ENCODE results near the gene CPZ. TPM values are rescaled to one million over a fixed set of nuclear protein-coding genes. Genes with fewer than 3 reads are reported as not detected.

Gene CPZ
- polyA plus RNA-seq (2011; rRNA removed) = 30.2 and 70.9 TPM in 2 replicates
- 7.8 and 8.4 TPM in 2 replicates for polyA minus RNA-seq (2011; rRNA and poly(A)+ RNA removed)

DNA sequence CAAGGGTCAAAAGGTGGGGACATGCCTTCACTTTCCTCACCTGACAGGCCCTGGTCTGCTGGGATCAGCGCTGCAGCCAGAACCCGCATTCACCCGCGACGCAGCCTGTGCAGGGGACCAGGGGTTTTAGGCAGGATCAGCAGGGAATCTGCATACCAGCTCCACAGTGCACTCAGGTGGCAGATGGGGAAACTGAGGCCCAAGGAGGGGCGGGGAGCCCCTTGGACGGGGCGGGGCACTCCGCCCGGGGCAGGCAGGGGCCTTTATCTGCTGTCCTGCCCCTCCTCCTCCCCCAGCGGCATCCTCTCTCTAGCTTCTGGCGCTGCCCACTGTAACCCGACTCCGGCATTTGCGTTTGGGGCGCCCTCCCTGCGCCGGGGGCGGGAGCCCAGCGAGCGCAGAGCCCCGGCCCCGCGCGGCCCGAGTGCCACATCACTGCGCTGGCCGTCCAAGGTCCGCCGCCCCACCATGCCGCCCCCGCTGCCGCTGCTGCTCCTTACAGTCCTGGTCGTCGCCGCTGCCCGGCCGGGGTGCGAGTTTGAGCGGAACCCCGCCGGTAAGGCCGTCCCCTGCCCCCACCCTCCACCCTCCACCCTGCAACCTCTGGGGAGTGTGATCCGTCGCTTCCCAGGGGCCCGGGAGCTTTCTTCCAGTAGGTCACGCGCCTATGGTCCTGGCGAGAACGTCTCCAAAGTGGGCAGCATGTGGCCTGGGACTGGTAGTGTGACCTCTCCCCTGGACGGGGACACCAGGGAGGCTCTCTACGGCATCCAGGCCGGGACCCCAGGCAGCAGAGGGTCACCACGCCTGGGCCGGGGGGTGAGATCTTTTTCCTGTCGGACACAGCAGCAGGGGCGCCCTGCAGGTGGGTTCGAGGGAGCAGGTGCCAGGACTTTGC is at the start of gene CPZ:
CPZ (plus strand) TSS at position 400 of the 898 bp plus-strand sequence; CDS start at position 469, 69 bp downstream.
- ChIA-PET CTCF (interaction anchor here (1.0 to 6.3 kb wide), 10 partner anchors 33 to 122 kb away, joined by 3 to 108 read pairs (median 4); no protein-coding TSS in a partner anchor), POLR2A (interaction anchor here (0.7 kb wide), 1 partner anchor 27 kb away, joined by 6 read pairs; no protein-coding TSS in a partner anchor)
- peaks cover 8% of the 10 kb centered on the region for H3K27me3 ChIP-seq (ENCODE audit: control insufficient read depth, insufficient read depth, low read length)
- peak; percentile 5 for DNase-seq (ENCODE audit: low read depth)
- H3K36me3 ChIP-seq (ENCODE audit: control insufficient read depth, insufficient read depth, low read length) = peaks cover 6% of the 10 kb centered on the region
- no peak for TF ChIP-seq CTCF (IDR thresholded peaks at IDR 0.05; ENCODE audit: insufficient read depth, low read depth, low read length)
- peak within 1 kb of the TSS; percentile 77 for H3K4me3 ChIP-seq (ENCODE audit: low read depth, low read length)

GRCh38 chr4:8542776-8543525 is 49.6 kb upstream of the CPZ start:
- H3K36me3 ChIP-seq (ENCODE audit: control insufficient read depth, insufficient read depth, low read length) = no peaks in the 10 kb centered on the region
- POLR2A ChIA-PET = interaction anchor here (0.5 kb wide), 2 partner anchors 13 to 68 kb away, joined by 3 to 6 read pairs; no protein-coding TSS in a partner anchor
- TF ChIP-seq CTCF (IDR thresholded peaks at IDR 0.05; ENCODE audit: insufficient read depth, low read depth, low read length) = no peak
- DNase-seq (ENCODE audit: low read depth) = no peak
- CTCF ChIA-PET = no interaction called here
- 0 out of 2 replicates have a peak, but pooled peaks cover 2% of the 10 kb centered on the region for H3K27me3 ChIP-seq (ENCODE audit: control insufficient read depth, insufficient read depth, low read length)
- H3K4me3 ChIP-seq (ENCODE audit: low read depth, low read length) = no peak overlapping the region

DNA sequence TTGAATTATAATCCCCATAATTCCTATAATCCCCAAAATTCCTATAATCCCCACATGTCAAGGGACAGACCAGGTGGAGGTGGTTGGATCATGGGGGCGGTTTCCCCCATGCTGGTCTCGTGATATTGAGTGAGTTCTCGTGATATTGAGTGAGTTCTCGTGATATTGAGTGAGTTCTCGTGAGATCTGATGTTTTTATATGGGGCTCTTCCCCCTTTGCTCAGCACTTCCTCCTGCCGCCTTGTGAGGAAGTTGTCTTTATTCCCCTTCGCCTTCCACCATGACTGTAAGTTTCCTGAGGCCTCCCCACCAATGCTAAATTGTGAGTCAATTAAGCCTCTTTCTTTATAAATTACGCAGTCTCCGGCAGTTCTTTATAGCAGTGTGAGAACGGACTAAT is 48.9 kb upstream of the CPZ start:
- Histone ChIP-seq H3K4me3 (ENCODE audit: low read depth, low read length) (no peak overlapping the region), H3K36me3 (ENCODE audit: control insufficient read depth, insufficient read depth, low read length) (no peaks in the 10 kb centered on the region), H3K27me3 (ENCODE audit: control insufficient read depth, insufficient read depth, low read length) (0 out of 2 replicates have a peak, but pooled peaks cover 2% of the 10 kb centered on the region)
- ChIA-PET POLR2A (interaction anchor here (0.5 kb wide), 1 partner anchor 13 kb away, joined by 6 read pairs; no protein-coding TSS in a partner anchor), CTCF (no interaction called here)
- DNase-seq (ENCODE audit: low read depth) = no peak
- TF ChIP-seq CTCF (IDR thresholded peaks at IDR 0.05; ENCODE audit: insufficient read depth, low read depth, low read length) = no peak

- 0 out of 2 replicates have a peak, but pooled peaks cover 2% of the 10 kb centered on the region for H3K27me3 ChIP-seq (ENCODE audit: control insufficient read depth, insufficient read depth, low read length)
- POLR2A ChIA-PET = no interaction called here
- DNase-seq (ENCODE audit: low read depth) = no peak
Measured at GRCh38 chr4:8544282-8544681, 48.3 kb upstream of the CPZ start.

More at GRCh38 chr4:8544282-8544681, 48.3 kb upstream of the CPZ start:
- CTCF ChIA-PET = no interaction called here
- Histone ChIP-seq H3K4me3 (ENCODE audit: low read depth, low read length) (no peak overlapping the region), H3K36me3 (ENCODE audit: control insufficient read depth, insufficient read depth, low read length) (no peaks in the 10 kb centered on the region)
- TF ChIP-seq CTCF (IDR thresholded peaks at IDR 0.05; ENCODE audit: insufficient read depth, low read depth, low read length) = no peak
